T-helper 9 cell (primary cell): Measurements from ENCODE around the gene SYNGR2.
A peak's percentile ranks its signal among the peaks of the same experiment; 100 is the strongest.
"Not testable (repeated sequence)": the region's sequence is repeated elsewhere in the genome, so short reads cannot be mapped to it uniquely, and the experiment has no call there.

Experiments
- DNase-seq: peaks from one replicate; pipeline ENCODE4 v3.0.0-alpha.2; 2020

SYNGR2 gene

GRCh38 chr17:78144147-78144719, 24.1 kb upstream of the SYNGR2 start:
- no peak for DNase-seq

- DNase-seq = no peak
These were observed 23.4 kb upstream of the SYNGR2 start for GRCh38 chr17:78144736-78145641.

GRCh38 chr17:78146471-78146869, 21.9 kb upstream of the SYNGR2 start:
- DNase-seq = no peak

- no peak for DNase-seq
These were observed 21.5 kb upstream of the SYNGR2 start for GRCh38 chr17:78146881-78147280.

GRCh38 chr17:78147315-78147998, 20.9 kb upstream of the SYNGR2 start:
- DNase-seq = no peak

GRCh38 chr17:78148286-78149016, 19.9 kb upstream of the SYNGR2 start:
- no peak for DNase-seq

GRCh38 chr17:78151514-78152008, 16.8 kb upstream of the SYNGR2 start:
- no peak for DNase-seq

GRCh38 chr17:78154903-78155811, 13.2 kb upstream of the SYNGR2 start:
- DNase-seq = no peak

GRCh38 chr17:78159575-78160158, 8.7 kb upstream of the SYNGR2 start:
- DNase-seq = no peak

GRCh38 chr17:78163881-78164747, 4.3 kb upstream of the SYNGR2 start:
- DNase-seq = no peak

- no peak for DNase-seq
These were observed 3.4 kb upstream of the SYNGR2 start for GRCh38 chr17:78164748-78165607.

- no peak for DNase-seq
These were observed 2.0 kb upstream of the SYNGR2 start for GRCh38 chr17:78166416-78166815.

GRCh38 chr17:78168903-78169793, 767 bp downstream of the SYNGR2 start:
- DNase-seq = peak; percentile 65

GRCh38 chr17:78170692-78171590, 2.6 kb downstream of the SYNGR2 start:
- no peak for DNase-seq

GRCh38 chr17:78171591-78172248, 3.3 kb downstream of the SYNGR2 start:
- not testable (repeated sequence) for DNase-seq

- DNase-seq = no peak
These were observed 4.1 kb downstream of the SYNGR2 start for GRCh38 chr17:78172249-78173051.
